ENCODE results near the gene PPFIBP2.
A peak's percentile ranks its signal among the peaks of the same experiment; 100 is the strongest.

PPFIBP2 gene

DNA sequence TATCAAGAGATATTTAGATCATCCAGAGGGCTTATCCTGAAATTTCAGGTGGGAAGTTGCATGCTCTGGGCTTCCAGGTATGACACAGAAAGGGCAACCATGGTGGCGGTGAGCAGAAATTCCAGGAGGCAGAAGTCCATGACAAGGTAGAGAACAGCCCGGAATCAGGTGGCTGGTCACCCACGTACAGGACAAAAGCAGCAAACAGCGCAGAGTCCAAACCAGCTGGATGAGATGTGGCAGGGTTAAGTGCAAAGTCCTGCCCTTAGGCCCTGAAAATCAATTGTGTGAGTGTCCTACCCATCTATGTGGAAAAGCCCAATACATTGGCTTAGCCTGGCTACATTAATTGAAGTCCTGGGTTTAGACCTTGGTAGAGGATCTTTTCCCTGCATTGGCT lies 11.6 kb downstream of the PPFIBP2 start:
- DNase-seq (ENCODE audit: low read depth in 3 of 3), result no peak

DNA sequence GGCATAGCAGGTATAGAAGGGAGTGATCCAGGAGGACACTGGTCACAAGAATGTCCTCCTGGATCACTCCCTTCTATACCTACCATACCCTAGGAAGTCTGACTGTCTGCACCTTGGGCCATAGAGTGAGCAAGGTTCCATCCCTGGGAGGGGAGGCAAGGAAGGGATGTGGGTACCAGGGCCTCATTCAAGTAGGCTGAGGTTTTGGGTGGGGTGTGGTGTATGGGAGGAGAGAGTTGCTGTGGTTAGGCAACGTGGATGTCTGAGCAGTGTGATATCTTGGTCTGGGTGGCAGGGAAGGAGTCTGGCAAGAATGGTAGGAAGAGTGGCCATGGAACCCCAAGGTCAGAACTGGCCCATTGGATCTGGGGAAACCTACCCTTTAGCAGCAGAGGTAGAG lies 13.2 kb downstream of the PPFIBP2 start:
- DNase-seq (ENCODE audit: low read depth in 3 of 3), result no peak

DNA sequence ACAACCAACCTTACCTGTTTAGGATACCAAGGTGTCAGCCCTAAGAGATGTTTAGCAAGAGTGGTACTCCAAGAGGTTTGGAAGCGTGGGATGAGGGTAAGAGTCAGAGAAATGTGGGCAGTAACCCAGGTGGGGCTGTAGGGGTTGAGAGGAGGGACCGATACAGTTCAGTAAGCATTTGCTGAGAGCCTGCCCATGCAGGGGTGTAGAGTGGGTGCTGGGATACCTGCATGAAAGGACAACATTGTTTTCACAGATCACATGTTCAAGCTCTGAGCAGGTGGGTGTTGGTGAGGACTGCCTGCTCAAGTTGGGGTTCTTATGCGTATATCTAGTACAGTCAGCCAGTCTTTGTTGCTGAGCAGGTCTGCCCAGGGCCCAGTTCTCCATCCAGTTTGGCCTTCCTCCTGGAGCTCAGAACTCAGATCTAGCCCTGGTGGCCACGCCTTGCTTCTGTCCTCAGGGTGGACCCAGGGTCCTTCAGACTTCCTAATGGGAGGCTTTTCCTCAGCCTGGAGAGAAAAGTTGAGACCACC lies 14.8 kb downstream of the PPFIBP2 start:
- no peak for DNase-seq (ENCODE audit: low read depth in 3 of 3)

DNA sequence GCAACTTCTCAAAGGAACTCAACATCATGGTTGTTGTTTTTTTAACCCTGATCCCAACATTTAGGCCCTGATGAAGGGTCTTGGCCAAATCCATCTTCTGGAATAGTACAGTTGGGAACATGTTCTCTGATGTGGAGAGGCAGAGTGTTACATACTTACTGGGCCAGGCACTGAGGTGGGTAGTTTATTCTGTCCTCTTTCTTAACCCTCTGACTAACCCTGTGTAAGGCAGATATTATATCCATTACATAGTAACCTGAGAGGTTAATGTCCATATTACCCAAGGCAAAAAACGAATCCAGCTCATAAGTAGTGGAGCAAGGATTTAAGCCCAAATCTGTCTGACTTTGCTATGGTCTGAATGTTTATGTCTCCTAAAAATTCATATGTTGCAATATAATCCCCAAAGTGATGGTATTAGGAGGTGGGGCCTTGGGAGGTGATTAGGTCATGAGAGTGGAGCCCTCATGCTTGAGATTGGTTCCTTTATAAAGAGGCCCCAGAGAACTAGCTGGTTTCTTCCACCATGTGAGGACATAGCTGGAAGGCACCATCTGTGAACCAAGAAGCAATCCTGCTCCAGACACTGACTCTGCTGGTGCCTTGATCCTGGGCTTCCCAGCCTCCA lies 16.3 kb downstream of the PPFIBP2 start:
- DNase-seq (ENCODE audit: low read depth in 3 of 3), result no peak

DNA sequence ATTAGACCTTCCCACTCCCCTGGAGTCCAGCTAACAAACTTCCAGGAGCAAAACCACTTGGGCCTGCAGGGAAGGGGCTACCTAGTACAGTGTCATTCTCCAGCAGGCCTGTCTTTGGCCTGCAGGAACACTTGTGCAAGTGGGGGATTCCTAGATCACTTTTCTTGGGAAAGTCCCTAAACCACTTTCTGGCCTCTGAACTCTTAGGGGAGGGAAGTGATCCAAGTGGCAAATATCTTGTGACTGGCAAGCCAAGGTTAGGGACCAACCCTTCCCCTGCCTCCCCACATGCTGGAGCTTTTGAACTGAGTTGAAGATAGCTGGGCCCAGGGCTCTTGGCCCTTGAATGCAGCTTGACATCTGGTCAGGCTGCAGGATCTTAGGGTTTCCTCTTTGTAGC lies 17.2 kb downstream of the PPFIBP2 start:
- DNase-seq (ENCODE audit: low read depth in 3 of 3), result no peak

DNA sequence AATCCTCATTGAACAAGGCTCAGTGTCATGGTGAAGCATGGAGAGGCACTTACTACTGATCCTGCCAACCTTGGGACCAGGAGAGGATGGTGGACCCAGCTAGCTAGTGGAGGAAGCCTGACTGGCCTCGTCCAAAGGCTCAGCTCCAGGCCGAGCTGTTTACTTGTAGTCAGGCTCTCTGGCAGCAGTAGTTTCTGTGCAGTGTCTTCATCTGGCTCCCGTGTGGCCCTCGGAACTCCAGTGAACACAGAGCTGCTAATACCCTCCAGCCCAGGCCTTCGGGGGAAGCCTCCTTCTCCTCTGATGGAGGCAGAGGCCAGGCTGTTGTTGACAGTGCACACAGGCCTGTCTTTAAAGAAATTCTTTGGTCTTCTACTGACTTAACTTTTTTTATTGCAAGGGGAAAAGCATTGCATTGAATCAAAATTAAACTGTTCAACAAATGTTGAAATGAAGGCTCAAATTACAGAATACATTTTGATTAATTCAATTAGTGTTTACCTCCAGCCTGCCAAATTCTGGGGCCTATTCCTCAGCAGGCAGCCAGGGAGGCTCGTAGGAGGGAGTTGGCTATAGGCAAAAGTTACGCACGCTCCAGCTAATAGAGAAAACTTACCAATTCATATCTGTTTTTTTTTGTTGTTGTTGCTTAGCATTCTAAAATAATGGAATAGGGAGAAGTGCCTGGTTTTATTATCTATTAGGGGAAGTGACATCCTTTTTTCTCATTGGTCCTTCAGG lies 18.8 kb downstream of the PPFIBP2 start:
- no peak for DNase-seq (ENCODE audit: low read depth in 3 of 3)

DNA sequence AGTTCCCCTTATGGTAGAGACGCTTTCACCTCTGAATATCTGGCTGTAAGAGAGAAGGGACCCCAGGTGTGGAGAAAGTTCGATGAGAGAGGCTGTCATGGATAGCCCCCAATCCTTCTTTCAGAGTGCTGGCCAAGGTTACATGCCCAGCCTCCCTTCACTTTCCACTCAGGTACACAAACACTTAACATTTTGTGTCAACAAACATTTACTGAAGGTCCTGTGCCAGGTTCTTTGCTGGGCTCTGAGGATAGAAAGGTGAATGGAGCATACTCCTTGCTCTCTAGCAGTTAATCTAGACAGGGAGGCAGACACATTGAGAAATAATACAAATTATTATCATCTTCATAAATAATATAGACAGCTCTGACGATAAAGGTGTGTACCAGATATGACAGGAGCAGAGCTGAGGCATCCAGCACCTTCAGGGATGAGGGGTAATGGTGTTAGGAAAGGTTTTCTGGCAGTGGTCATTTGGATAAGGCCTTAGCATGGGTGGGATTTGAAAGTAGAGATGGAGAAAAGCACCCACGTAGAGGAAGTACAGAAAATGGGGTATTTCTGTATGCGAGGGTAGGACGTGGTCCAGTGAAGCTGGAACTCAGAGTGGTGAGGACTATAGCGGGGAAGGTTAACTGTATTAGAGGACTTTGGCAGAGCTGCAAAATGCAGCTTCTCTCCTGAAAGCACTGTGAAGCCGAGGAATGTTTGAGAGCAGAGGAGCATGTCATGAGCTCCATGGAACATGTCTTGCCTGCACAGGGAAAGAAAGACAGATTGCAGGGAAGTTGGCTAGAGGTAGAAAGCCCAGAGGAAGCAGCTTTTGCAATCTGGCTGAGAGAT lies 19.6 kb downstream of the PPFIBP2 start:
- no peak for DNase-seq (ENCODE audit: low read depth in 3 of 3)

DNA sequence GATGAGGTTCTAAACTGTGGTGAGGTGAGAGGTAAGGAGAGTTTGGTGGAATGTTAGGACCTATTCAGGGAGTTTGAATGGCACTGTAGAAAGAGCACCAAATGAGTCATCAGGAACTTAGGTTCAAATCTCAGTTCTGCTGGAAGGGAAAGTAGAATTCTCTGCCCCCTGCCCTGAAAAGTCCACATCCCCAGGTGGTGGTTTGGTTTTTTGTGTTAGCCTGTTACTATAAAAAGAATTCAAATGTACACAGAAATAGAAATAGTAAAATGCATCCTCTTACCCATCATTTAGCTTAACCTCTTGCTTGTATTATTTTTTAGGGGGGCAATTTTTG lies 20.2 kb downstream of the PPFIBP2 start:
- DNase-seq (ENCODE audit: low read depth in 3 of 3), result no peak

DNA sequence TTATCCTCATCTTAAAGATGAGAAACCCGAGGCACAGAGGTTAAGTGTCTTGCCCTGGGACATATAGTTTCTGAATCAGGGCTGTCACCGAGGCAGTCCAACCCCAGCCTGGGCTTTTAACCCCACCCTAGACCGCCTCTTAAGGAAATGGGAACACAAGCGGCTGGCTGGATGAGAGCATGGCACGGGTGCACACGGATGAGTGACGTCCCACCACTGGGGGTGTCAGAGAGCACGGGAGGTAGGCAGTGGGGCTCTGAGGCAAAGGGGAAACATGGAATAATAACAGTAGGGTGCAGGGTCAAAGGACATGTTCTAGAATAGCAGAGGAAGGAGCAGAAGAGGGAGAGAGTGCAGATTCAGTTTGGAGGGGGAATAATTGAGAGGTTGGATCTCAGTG lies 22.3 kb downstream of the PPFIBP2 start:
- DNase-seq (ENCODE audit: low read depth in 3 of 3), result no peak

DNA sequence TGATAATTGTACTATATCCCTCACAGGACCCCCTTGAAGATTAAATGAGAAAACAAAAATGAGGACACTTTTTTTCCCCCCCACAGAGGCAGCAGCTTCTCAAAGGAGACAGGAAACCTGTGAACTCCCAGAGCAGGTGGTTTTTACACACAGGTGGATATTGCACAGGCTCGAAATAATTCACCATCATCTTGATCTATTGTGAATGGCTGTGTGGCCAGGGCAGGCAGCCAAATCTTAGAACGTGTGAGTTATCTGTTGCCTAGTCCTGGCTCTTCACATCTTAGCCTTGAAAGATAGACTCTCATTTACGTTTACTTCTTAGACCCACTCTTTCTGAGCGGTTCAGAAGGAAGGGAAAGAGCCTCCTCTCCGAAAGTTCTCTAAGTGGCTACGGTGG lies 23.5 kb downstream of the PPFIBP2 start:
- DNase-seq (ENCODE audit: low read depth in 3 of 3), result no peak

DNA sequence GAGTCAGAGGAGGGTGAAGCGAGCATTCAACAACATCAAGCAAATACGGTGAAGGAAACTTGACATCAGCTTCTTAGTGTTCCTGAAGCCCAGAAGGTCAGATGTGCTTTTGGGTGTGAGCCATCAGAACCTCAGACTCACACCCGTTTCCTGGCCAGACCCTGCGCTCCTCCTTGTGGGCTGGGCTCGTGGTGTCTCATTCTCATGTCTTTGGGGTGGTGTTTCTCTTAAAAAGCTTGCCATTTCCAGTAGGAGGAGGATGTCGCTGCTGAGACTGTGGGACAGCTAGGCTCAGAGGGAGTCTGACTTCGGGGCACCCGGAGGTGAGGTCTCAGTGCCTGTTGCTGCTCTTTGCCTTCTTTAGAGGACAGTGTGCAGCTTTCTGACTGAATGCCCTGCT lies 24.2 kb downstream of the PPFIBP2 start:
- DNase-seq (ENCODE audit: low read depth in 3 of 3), result peak in 1 of 3 experiments; percentile 29

DNA sequence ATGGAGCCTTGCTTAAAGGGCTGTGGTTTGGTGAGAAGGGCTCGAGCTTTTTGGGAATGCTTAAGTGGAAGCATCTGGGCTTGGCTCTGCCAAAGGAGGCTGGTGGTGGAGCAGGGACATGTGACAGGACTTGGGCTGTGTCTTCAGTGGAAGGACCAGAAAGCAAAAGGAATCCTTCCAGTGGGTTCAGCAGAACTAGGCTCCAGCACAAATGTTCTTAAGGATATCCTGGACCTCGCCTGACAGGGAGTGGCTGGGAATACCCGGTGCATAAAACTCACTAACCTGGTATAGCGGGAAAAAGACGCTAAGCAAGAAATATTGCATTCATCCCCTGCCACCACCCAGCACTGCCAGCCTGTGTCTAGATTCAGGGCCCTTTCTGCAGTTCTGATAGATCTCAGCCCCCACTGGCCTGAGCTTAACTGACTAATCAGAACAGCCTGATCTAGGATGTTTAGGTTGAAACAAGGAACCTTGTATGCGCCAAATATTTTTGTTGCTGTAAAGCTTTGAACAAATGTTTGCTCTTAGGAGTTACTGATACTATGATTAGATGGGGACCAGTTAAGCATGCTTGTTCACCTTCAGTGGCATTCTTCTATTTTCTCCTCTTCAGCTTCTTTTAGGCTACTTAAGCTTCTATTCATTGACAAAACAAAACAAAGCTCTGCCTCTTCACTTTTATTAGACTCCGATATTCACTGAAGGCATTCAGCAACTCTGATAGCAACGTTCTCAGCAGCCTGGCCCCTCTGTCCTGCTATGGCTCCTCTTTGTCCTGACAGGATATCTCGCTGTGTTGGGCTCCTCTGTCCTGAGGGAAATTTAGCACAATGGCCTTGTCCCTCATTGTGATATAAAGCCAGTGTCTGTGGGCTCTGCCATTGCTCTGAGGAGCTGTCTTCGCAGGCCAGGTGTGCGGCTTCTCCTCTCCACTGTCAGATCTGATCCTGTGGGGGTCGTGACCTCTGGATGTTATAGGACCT lies 25.0 kb downstream of the PPFIBP2 start:
- no peak for DNase-seq (ENCODE audit: low read depth in 3 of 3)

DNA sequence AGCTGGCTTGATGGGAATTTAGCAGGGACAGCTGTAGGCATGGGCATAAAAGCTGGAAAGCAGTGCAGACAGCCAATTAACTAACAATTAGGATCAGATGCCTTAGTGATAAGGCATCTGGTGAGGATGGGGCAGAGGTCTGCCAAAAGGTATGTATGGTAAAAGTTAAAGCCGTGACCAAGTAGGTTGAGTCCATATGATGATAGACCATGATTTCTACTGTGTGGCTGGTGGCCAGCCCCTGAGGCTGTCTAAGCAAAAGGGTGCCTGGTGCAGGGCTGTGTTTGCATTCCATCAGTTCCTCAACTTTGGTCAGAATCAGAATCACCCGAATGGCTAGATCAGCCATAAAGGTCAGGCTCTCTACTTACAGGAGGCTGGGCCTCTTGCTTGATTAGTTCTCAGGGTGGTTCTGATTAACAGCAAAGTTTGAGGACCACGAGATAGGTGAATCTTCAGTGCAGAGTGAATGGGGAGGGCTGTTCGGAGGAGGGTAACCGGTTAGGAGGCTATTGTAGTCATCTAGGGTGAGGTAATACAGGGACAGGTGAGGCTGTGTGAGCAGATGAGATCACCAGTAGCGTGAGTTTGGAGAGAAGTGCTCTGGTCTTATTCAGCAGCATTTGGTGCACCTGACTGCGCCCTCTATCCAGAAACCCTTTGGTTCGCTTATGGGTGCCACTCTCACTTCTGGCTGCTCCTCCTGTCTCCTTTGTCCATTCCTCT lies 27.2 kb downstream of the PPFIBP2 start:
- no peak for DNase-seq (ENCODE audit: low read depth in 3 of 3)

DNA sequence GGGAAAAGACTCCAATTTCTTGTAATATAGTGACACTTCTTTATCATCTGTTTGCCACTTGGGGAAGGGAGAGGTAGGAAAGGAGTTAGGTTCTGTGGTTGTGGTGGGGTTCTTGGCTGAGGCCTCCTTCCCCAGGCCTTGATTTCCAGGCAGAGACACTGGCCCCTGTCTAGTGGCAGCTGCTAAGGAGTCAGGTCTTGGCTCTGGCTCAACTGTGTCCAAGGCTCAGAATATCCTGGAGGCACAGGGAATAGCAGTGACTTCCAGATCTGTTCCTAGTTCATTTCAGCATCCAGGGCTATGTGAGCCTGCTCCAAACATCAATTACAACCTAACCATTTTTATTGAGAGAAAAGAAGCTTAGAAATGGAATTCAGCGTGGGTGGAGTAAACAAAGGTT lies 29.5 kb downstream of the PPFIBP2 start:
- DNase-seq (ENCODE audit: low read depth in 3 of 3), result no peak

DNA sequence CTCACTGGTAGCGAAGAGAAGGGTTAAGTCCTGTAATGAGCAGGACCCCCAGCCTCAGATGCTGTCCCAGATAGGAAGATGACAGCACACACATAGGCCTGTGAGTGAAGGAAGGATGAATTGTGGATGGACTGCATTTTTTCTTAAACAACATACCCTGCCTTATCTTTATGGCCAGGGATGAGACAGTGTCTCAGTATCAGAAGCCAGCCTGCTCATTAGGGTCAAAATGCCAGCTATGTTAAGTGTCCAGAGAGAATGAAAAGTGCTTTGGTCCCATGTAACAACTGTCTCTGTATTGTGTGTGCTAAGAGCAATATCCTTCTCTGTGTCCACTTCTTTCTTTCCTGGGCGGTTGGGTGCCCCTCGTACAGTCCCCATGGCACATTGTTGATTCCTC lies 30.2 kb downstream of the PPFIBP2 start:
- no peak for DNase-seq (ENCODE audit: low read depth in 3 of 3)

DNA sequence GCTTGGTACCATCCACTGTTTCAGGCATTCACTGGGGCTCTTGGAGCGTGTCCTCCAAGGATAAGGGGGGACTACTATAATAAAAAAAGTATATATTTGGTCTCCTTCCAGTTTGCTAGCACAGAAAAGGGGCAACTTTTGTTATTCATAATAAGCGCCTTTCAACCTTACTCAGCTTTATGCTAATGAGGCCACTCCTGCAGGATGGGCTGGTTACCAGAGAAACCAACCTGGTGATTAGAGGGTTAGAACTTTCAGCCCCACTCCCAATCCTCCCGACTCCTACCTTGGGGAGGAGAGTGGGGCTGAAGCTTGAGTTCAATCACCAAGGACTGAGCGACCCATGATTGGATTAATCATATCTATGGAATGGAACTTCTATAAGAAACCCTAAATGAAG lies 31.8 kb downstream of the PPFIBP2 start:
- no peak for DNase-seq (ENCODE audit: low read depth in 3 of 3)

DNA sequence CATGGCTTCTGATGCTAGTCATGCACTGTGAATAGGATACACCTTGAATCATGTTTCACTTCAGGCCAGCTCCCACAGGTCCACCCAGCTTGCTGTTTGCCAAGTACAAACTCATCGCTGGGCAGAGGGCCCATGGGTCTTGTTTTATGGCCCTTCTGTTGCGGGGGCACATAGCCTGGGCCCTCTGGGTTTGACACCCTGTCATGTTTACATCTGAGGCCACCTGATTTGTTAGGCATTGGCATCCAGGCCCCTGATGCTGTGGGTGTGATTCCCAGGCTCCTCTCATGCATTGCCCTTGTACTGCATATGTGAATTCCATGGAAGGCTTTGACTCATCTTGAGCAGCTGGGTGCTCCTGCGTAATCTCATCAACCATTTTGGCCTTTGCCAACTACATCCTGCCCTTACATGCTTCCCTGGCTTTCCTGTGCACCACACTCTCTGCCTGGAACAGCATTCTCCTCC lies 32.6 kb downstream of the PPFIBP2 start:
- DNase-seq (ENCODE audit: low read depth in 3 of 3), result no peak

DNA sequence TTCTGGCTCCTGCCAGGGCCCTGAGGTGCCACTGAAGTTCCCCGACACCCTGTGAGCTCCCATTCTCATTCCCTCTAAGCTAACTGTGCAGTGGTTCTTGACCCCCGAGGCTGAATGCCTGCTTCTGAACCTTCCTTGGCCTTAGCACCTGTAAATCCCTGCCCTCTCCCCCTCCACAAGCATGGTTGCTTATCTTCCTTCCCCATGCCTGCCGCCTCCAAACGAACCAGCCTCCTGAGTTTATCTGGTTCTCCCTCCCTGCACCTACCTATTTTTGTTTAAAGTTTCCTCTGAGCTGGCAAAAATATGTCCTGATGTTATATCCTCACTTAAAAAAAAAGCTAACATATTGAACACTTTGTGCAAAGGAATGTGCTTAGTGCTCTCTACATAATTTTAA lies 33.9 kb downstream of the PPFIBP2 start:
- DNase-seq (ENCODE audit: low read depth in 3 of 3), result no peak

DNA sequence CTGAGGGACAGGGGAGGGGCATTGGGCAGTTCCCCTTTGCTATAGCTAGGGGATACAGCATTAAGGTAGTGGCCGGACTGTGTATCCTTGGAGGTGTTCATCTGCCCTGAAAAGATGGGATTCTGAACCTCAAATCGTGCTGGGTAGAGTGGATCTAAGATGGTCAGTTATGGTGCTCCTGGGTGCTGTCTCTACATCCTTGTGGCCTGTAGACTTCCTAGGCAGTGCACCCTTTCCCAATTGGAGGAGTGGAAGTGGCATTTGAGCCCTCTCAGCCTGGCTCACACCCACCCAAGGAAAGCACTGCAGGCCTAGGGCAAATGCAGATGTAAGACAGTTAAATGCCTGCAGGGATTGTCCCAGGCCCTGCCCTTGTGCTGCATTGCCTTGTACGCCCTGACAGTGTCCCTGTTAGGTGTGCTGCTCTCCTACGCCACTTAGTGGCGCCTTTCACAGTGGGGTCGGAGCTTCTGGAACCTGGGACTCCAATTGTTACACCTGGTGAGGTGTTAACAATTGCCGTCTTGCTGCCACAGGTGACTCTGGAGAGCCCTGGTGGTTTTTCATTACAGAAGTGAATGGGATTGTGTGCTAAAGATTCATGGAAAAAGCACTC lies 35.0 kb downstream of the PPFIBP2 start:
- DNase-seq (ENCODE audit: low read depth in 3 of 3), result peak in 1 of 3 experiments; percentile 14

DNA sequence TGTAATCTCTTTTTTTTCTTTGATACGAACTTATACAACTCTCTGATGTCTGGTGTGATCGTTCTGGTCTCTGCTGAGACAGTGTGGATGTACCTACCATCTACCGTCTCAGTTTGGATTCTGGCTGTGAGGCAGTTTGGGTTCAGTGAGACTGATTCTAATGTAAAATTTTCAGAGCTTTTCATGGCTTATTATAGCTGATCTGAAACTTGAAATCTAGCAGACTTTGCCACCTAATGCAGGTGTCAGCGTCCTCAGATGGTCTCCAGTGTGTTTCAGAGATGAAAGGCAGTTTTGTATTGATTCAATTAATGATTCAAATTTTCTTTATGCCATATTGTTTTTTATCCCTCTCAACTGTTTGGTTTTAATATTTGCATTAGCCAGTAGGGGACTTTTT lies 35.9 kb downstream of the PPFIBP2 start:
- no peak for DNase-seq (ENCODE audit: low read depth in 3 of 3)

Data from stimulated activated CD4-positive, alpha-beta T cell treated with anti-CD3 and anti-CD28 coated beads, TNF-alpha, amount 100 ng/mL, for 24 hours (primary cell).